SK-N-SH treated with all-trans-retinoic acid at 6 μM for 48 hours (cell line): ENCODE data around the gene SMAD6.
A peak's percentile ranks its signal among the peaks of the same experiment; 100 is the strongest.

Source experiments
- ATAC-seq: fragments of 200-7000 bp; cut with Tn5 transposase; 3 replicates; pipeline ENCODE4 v1.9.1; 2020; ENCODE audit warnings: mild to moderate bottlenecking, moderate library complexity
- ARNTL ChIP-seq: fragments of 450-650 bp; formaldehyde crosslinking; IDR thresholded peaks from 2 replicates; pipeline ENCODE4 v1.5.0; 2020; ENCODE audit warnings: low read depth, mild to moderate bottlenecking, moderate library complexity, borderline replicate concordance
- ESRRG ChIP-seq: fragments of 250-450 bp; sonication (Bioruptor Pico); IDR thresholded peaks from 2 replicates; pipeline ENCODE4 v1.6.1; 2021; ENCODE audit warnings: mild to moderate bottlenecking
- GLIS3 ChIP-seq: fragments of 250-450 bp; sonication (Bioruptor Pico); IDR thresholded peaks from 2 replicates; pipeline ENCODE4 v1.5.0; 2020; ENCODE audit warnings: mild to moderate bottlenecking, moderate library complexity
- ISL1 ChIP-seq: fragments of 250-450 bp; sonication (Bioruptor Pico); IDR thresholded peaks from 2 replicates; pipeline ENCODE4 v2.1.2; 2022; ENCODE audit warnings: mild to moderate bottlenecking, moderate library complexity
- OSR1 ChIP-seq: fragments of 250-450 bp; sonication (Bioruptor Pico); IDR thresholded peaks from 2 replicates; pipeline ENCODE4 v1.8.0; 2022; ENCODE audit warnings: moderate library complexity, mild to moderate bottlenecking, inconsistent platforms
- PPARA ChIP-seq: fragments of 250-450 bp; sonication (Bioruptor Pico); IDR thresholded peaks from 2 replicates; pipeline ENCODE4 v1.5.0; 2020; ENCODE audit warnings: mild to moderate bottlenecking, borderline replicate concordance
- SNAI2 ChIP-seq: fragments of 250-450 bp; sonication (Bioruptor Pico); IDR thresholded peaks from 2 replicates; pipeline ENCODE4 v1.5.0; 2020; ENCODE audit warnings: mild to moderate bottlenecking, moderate library complexity
- TCF4 ChIP-seq: fragments of 250-450 bp; sonication (Bioruptor Pico); IDR thresholded peaks from 2 replicates; pipeline ENCODE4 v1.8.0; 2021; ENCODE audit warnings: mild to moderate bottlenecking, moderate library complexity, borderline replicate concordance
- TOX ChIP-seq: fragments of 250-450 bp; sonication (Bioruptor Pico); IDR thresholded peaks from 2 replicates; pipeline ENCODE4 v1.8.0; 2021; ENCODE audit warnings: mild to moderate bottlenecking, moderate library complexity, borderline replicate concordance
- ZFP3 ChIP-seq: fragments of 250-450 bp; sonication (Bioruptor Pico); IDR thresholded peaks from 2 replicates; pipeline ENCODE4 v1.5.0; 2020; ENCODE audit warnings: mild to moderate bottlenecking, moderate library complexity
- ZFP30 ChIP-seq: fragments of 450-650 bp; formaldehyde crosslinking; IDR thresholded peaks from 2 replicates; pipeline ENCODE4 v1.5.0; 2022; ENCODE audit warnings: mild to moderate bottlenecking, moderate library complexity
- ZNF565 ChIP-seq: fragments of 450-650 bp; formaldehyde crosslinking; conservative IDR thresholded peaks from 2 replicates; pipeline ENCODE4 v1.5.0; 2020; ENCODE audit warnings: low read depth, mild to moderate bottlenecking, moderate library complexity
- ZNF70 ChIP-seq: fragments of 450-650 bp; formaldehyde crosslinking; IDR thresholded peaks from 2 replicates; pipeline ENCODE4 v1.5.0; 2020; ENCODE audit warnings: mild to moderate bottlenecking, moderate library complexity
- ZNF8 ChIP-seq: fragments of 450-650 bp; formaldehyde crosslinking; IDR thresholded peaks from 2 replicates; pipeline ENCODE4 v1.5.0; 2020; ENCODE audit warnings: mild to moderate bottlenecking, moderate library complexity
- TF ChIP-seq, protein P1 (sequence below): fragments of 250-450 bp; sonication (Bioruptor Pico); IDR thresholded peaks from 2 replicates; pipeline ENCODE4 v1.8.0; 2020; ENCODE audit warnings: mild to moderate bottlenecking, moderate library complexity, borderline replicate concordance
- TF ChIP-seq, protein P2 (sequence below): fragments of 250-450 bp; sonication (Bioruptor Pico); IDR thresholded peaks from 2 replicates; pipeline ENCODE4 v1.5.1; 2020; ENCODE audit warnings: low read depth, mild to moderate bottlenecking, moderate library complexity
- TF ChIP-seq, protein P3 (sequence below): fragments of 250-450 bp; sonication (Bioruptor Pico); IDR thresholded peaks from 2 replicates; pipeline ENCODE4 v1.5.1; 2021; ENCODE audit warnings: mild to moderate bottlenecking, moderate library complexity
- TF ChIP-seq, protein P4 (sequence below): fragments of 250-450 bp; sonication (Bioruptor Pico); IDR thresholded peaks from 2 replicates; pipeline ENCODE4 v1.5.0; 2020; ENCODE audit warnings: mild to moderate bottlenecking, moderate library complexity
- TF ChIP-seq, protein P5 (sequence below): fragments of 250-450 bp; sonication (Bioruptor Pico); IDR thresholded peaks from 2 replicates; pipeline ENCODE4 v1.8.0; 2021; ENCODE audit warnings: low read depth, mild to moderate bottlenecking, moderate library complexity, borderline replicate concordance

The SMAD6 gene

DNA sequence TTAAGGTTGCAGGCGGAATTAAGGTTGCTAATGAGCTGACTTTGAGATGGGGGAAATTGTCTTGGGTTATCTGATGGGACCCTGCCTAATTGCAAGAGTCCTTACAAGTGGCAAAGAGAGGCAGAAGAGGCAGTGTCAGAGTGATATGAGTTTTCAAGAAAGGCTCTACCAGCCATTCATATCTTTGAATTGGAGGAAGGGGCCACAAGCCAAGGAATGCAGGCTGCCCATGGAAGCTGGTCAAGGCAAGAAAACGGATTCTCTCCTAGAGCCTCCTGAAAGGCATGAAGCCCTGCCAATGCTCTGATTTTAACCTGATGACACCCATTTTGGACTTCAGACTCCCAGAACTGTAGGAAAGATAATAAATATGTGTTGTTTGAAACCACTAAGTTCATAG is 20.6 kb upstream of the SMAD6 start:
- no peak for ATAC-seq
- TF ChIP-seq TCF4 (no peak), ZFP3 (CRISPR knock-in tag) (no peak), GLIS3 (CRISPR knock-in tag) (no peak)
- TF ChIP-seq, all 23 proteins: peak for 0

DNA sequence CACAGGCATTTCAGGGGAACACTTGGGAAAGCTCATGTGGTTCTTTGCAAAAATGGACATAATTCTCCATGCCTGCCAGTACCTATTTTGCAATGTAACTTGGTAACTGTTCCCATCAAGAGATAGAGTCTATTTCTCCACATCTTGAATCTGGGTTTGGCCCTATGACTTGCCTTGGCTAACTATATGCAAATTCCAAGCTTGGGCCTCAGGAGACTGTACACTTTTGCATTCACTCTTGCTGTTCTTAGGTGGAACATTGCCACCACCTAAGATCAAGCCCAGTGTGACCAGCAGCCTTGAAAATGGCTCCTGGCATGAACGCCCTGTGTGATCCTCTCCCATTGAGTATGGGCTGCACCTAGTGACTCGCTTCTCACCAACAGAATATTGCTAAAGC is 19.8 kb upstream of the SMAD6 start:
- TF ChIP-seq GLIS3 (CRISPR knock-in tag) (no peak), ESRRG (CRISPR knock-in tag) (no peak), ARNTL (no peak), ZNF565 (CRISPR knock-in tag) (no peak), ZFP30 (no peak), TCF4 (no peak), SNAI2 (CRISPR knock-in tag) (no peak), PPARA (CRISPR knock-in tag) (no peak), TOX (no peak), ISL1 (CRISPR knock-in tag) (no peak)
- TF ChIP-seq, protein P1, sequence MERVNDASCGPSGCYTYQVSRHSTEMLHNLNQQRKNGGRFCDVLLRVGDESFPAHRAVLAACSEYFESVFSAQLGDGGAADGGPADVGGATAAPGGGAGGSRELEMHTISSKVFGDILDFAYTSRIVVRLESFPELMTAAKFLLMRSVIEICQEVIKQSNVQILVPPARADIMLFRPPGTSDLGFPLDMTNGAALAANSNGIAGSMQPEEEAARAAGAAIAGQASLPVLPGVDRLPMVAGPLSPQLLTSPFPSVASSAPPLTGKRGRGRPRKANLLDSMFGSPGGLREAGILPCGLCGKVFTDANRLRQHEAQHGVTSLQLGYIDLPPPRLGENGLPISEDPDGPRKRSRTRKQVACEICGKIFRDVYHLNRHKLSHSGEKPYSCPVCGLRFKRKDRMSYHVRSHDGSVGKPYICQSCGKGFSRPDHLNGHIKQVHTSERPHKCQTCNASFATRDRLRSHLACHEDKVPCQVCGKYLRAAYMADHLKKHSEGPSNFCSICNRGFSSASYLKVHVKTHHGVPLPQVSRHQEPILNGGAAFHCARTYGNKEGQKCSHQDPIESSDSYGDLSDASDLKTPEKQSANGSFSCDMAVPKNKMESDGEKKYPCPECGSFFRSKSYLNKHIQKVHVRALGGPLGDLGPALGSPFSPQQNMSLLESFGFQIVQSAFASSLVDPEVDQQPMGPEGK (CRISPR knock-in tag) = no peak

DNA sequence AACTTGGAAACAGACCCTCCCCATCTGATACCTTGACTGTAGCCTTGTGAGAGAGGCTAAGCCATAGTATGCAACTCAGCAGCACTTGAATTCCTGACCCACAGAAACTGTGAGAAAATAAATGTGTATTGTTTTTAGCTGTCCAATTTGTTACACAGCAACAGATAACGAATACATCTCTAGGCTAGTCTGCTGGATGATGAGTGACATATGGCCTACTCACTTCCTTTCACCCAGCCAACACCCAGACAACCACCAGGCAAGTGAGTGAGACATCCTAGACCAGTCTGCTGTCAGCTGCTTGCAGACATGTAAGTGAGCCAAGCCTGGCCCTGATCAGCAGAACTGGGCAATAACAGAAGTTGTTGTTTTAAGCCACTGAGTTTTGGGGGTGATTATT is 19.2 kb upstream of the SMAD6 start:
- TF ChIP-seq GLIS3 (CRISPR knock-in tag) (no peak), ISL1 (CRISPR knock-in tag) (no peak), SNAI2 (CRISPR knock-in tag) (no peak), ZNF8 (no peak), ARNTL (no peak), TOX (no peak)
- TF ChIP-seq, protein P2, sequence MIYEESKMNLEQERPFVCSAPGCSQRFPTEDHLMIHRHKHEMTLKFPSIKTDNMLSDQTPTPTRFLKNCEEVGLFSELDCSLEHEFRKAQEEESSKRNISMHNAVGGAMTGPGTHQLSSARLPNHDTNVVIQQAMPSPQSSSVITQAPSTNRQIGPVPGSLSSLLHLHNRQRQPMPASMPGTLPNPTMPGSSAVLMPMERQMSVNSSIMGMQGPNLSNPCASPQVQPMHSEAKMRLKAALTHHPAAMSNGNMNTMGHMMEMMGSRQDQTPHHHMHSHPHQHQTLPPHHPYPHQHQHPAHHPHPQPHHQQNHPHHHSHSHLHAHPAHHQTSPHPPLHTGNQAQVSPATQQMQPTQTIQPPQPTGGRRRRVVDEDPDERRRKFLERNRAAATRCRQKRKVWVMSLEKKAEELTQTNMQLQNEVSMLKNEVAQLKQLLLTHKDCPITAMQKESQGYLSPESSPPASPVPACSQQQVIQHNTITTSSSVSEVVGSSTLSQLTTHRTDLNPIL (CRISPR knock-in tag) = no peak
- TF ChIP-seq, protein P3, sequence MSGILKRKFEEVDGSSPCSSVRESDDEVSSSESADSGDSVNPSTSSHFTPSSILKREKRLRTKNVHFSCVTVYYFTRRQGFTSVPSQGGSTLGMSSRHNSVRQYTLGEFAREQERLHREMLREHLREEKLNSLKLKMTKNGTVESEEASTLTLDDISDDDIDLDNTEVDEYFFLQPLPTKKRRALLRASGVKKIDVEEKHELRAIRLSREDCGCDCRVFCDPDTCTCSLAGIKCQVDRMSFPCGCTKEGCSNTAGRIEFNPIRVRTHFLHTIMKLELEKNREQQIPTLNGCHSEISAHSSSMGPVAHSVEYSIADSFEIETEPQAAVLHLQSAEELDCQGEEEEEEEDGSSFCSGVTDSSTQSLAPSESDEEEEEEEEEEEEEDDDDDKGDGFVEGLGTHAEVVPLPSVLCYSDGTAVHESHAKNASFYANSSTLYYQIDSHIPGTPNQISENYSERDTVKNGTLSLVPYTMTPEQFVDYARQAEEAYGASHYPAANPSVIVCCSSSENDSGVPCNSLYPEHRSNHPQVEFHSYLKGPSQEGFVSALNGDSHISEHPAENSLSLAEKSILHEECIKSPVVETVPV = no peak
- TF ChIP-seq, all 23 proteins: peak for 0

More for the DNA sequence above, 19.8 kb upstream of the SMAD6 start:
- no peak for ATAC-seq

DNA sequence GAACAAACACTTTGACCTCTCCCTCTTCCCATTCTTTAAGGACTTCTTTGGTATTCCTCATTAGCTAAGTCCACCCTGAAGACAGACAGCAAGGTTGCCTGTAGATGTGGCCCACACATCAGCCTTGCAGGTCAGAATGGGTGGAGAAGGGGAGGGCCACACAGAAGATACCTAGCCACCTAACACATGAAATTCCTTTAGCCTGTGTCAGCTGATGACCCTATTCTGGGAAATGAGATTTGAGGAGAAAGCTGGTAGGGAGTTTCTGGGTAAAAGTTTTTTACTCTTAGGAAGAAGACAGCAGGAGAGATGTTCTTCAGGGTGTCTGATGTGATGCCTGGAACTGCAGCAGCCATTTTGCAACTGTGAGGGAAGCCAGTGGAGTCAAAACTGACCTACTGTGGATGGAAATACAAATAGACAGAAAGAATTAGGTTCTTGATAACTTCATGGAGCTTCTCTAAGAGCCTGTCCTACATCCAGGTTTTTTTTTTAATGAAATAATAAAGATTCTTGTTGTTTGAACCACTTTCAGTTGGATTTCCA is 17.8 kb upstream of the SMAD6 start:
- TF ChIP-seq OSR1 (no peak), ZFP3 (CRISPR knock-in tag) (no peak)
- TF ChIP-seq, protein P2 (CRISPR knock-in tag) = no peak
- TF ChIP-seq, protein P4, sequence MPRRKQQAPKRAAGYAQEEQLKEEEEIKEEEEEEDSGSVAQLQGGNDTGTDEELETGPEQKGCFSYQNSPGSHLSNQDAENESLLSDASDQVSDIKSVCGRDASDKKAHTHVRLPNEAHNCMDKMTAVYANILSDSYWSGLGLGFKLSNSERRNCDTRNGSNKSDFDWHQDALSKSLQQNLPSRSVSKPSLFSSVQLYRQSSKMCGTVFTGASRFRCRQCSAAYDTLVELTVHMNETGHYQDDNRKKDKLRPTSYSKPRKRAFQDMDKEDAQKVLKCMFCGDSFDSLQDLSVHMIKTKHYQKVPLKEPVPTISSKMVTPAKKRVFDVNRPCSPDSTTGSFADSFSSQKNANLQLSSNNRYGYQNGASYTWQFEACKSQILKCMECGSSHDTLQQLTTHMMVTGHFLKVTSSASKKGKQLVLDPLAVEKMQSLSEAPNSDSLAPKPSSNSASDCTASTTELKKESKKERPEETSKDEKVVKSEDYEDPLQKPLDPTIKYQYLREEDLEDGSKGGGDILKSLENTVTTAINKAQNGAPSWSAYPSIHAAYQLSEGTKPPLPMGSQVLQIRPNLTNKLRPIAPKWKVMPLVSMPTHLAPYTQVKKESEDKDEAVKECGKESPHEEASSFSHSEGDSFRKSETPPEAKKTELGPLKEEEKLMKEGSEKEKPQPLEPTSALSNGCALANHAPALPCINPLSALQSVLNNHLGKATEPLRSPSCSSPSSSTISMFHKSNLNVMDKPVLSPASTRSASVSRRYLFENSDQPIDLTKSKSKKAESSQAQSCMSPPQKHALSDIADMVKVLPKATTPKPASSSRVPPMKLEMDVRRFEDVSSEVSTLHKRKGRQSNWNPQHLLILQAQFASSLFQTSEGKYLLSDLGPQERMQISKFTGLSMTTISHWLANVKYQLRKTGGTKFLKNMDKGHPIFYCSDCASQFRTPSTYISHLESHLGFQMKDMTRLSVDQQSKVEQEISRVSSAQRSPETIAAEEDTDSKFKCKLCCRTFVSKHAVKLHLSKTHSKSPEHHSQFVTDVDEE (CRISPR knock-in tag) = no peak
- no peak for ATAC-seq

More for the DNA sequence above, 19.2 kb upstream of the SMAD6 start:
- ATAC-seq = no peak

DNA sequence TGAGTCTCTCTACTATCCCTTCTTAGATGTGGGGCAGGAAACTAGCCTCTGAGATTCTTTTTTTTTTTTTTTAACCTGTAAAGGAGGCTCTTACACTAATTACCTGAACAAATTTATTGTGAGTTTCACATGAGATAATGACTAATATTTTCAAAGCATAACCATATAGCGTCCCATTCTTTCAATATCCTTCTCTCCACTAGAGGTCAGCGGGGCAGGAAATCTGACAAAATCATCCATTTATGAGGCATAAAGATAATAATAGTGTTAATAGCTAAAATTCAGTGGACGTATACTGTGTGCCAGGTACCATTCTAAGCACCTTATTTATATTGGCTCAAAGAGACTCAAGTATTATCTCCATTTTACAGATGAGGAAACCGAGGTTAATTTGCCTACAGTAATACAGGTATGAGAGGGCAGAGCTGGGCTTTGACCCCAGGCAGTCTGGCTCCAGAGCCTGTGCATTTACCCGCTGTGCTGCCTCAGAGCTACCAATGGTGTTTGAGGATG is 16.3 kb upstream of the SMAD6 start:
- peak; percentile 64; the same call in 2 of the 3 replicates for ATAC-seq
- TF ChIP-seq ZNF565 (CRISPR knock-in tag) (no peak), ZNF70 (CRISPR knock-in tag) (no peak)
- TF ChIP-seq, protein P4 (CRISPR knock-in tag) = no peak
- TF ChIP-seq, protein P5, sequence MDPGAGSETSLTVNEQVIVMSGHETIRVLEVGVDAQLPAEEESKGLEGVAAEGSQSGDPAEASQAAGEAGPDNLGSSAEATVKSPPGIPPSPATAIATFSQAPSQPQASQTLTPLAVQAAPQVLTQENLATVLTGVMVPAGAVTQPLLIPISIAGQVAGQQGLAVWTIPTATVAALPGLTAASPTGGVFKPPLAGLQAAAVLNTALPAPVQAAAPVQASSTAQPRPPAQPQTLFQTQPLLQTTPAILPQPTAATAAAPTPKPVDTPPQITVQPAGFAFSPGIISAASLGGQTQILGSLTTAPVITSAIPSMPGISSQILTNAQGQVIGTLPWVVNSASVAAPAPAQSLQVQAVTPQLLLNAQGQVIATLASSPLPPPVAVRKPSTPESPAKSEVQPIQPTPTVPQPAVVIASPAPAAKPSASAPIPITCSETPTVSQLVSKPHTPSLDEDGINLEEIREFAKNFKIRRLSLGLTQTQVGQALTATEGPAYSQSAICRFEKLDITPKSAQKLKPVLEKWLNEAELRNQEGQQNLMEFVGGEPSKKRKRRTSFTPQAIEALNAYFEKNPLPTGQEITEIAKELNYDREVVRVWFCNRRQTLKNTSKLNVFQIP = no peak
